SH-SY5Y (cell line): ENCODE measurements around the gene NUDT7.

Experiments
- GATA2 ChIP-seq: IDR thresholded peaks from 2 replicates; pipeline ENCODE4 v1.6.1; 2011; ENCODE audit warnings: mild to moderate bottlenecking, low read depth, low read length
- GATA3 ChIP-seq: IDR thresholded peaks from 2 replicates; pipeline ENCODE4 v1.6.1; 2011; ENCODE audit warnings: low read depth, mild to moderate bottlenecking, low read length, moderate library complexity

The NUDT7 gene

GRCh38 chr16:77722309-77723107 lies at the start of gene NUDT7:
TSS of gene NUDT7 (plus strand) at chr16:77722514. CDS start at chr16:77722583, 69 bp downstream.
- TF ChIP-seq GATA3 = no peak
- TF ChIP-seq GATA2 = no peak

- TF ChIP-seq GATA2 = no peak
- TF ChIP-seq GATA3 = no peak
Measured at GRCh38 chr16:77674888-77675287, 47.4 kb upstream of the NUDT7 start.

GRCh38 chr16:77675464-77676324 lies 46.6 kb upstream of the NUDT7 start:
- TF ChIP-seq GATA3 (no peak), GATA2 (no peak)

- TF ChIP-seq GATA2 = no peak
- TF ChIP-seq GATA3 = no peak
Measured at GRCh38 chr16:77677129-77677528, 45.2 kb upstream of the NUDT7 start.

GRCh38 chr16:77679391-77679790 lies 42.9 kb upstream of the NUDT7 start:
- TF ChIP-seq GATA3 (no peak), GATA2 (no peak)

- no peak for TF ChIP-seq GATA3
- TF ChIP-seq GATA2 = no peak
Measured at GRCh38 chr16:77679901-77680300, 42.4 kb upstream of the NUDT7 start.

GRCh38 chr16:77680496-77680895 lies 41.8 kb upstream of the NUDT7 start:
- TF ChIP-seq GATA2 (no peak), GATA3 (no peak)

- no peak for TF ChIP-seq GATA2
- no peak for TF ChIP-seq GATA3
Measured at GRCh38 chr16:77682586-77682985, 39.7 kb upstream of the NUDT7 start.

- TF ChIP-seq GATA3 (no peak), GATA2 (no peak)
Measured at GRCh38 chr16:77683397-77684180, 38.7 kb upstream of the NUDT7 start.

GRCh38 chr16:77684181-77684526 lies 38.2 kb upstream of the NUDT7 start:
- TF ChIP-seq GATA3 (no peak), GATA2 (no peak)

GRCh38 chr16:77686385-77686784 lies 35.9 kb upstream of the NUDT7 start:
- TF ChIP-seq GATA2 (no peak), GATA3 (no peak)

GRCh38 chr16:77689971-77690370 lies 32.3 kb upstream of the NUDT7 start:
- no peak for TF ChIP-seq GATA3
- TF ChIP-seq GATA2 = no peak

- TF ChIP-seq GATA3 (no peak), GATA2 (no peak)
Measured at GRCh38 chr16:77690416-77690815, 31.9 kb upstream of the NUDT7 start.

GRCh38 chr16:77692612-77693011 lies 29.7 kb upstream of the NUDT7 start:
- TF ChIP-seq GATA2 (no peak), GATA3 (no peak)

GRCh38 chr16:77696149-77696548 lies 26.2 kb upstream of the NUDT7 start:
- TF ChIP-seq GATA2 (no peak), GATA3 (no peak)
